Liver (tissue), 2 donors: Measurements from ENCODE around the gene RGL1.

Source experiments
- MAX ChIP-seq: IDR thresholded peaks from 2 replicates; pipeline ENCODE4 v1.6.1; 2016; ENCODE audit warnings: antibody characterized with exemption
- SP1 ChIP-seq: IDR thresholded peaks from 2 replicates; pipeline ENCODE4 v1.6.1; 2018; ENCODE audit warnings: antibody characterized with exemption, mild to moderate bottlenecking
- donor health status: healthy.

GRCh38 chr1:183783767-183784637, 20.9 kb upstream of the RGL1 start:
- TF ChIP-seq MAX: no peak
- no peak for TF ChIP-seq SP1
